Fibroblast of mammary gland (primary cell): Measurements from ENCODE around the gene TRPC6.
A peak's percentile ranks its signal among the peaks of the same experiment; 100 is the strongest.
"Not testable (repeated sequence)": the region's sequence is repeated elsewhere in the genome, so short reads cannot be mapped to it uniquely, and the experiment has no call there.

ENCODE experiments used
- DNase-seq: peaks from one replicate; pipeline ENCODE4 v3.0.0-alpha.2; 2010; ENCODE audit warnings: low read depth
- H3K4me3 ChIP-seq: 2 replicates; pipeline ENCODE4 v1.5.1; 2011; ENCODE audit warnings: low read depth, mild to moderate bottlenecking, low read length, moderate library complexity; ENCODE audit not compliant: control insufficient read depth
- TF ChIP-seq, protein P1 (sequence below): conservative IDR thresholded peaks from 2 replicates; pipeline ENCODE4 v1.5.1; 2011; ENCODE audit warnings: low read depth, low read length, inconsistent platforms; ENCODE audit not compliant: control insufficient read depth, insufficient read depth

The TRPC6 gene

DNA sequence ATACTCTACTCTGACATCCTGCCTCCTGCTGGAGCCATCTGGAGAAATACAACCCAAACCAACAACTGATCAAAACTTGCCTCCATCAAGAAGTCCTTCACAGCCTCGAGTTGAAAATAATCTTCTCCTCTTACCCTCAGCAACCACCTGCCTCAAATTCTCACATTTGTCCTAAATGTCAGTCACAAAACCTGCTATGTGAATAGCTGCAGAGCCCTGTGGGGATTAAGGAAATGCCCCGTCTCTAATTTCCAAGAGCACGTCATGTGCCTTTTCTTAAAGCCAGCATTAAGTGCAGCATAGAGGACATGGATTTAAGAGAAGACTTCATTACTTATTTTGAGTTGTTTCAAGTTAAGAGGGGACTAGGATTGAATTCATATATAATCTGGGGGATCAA, 105.9 kb downstream of the TRPC6 start:
- no peak overlapping the region for H3K4me3 ChIP-seq
- no peak for DNase-seq
- TF ChIP-seq, protein P1, sequence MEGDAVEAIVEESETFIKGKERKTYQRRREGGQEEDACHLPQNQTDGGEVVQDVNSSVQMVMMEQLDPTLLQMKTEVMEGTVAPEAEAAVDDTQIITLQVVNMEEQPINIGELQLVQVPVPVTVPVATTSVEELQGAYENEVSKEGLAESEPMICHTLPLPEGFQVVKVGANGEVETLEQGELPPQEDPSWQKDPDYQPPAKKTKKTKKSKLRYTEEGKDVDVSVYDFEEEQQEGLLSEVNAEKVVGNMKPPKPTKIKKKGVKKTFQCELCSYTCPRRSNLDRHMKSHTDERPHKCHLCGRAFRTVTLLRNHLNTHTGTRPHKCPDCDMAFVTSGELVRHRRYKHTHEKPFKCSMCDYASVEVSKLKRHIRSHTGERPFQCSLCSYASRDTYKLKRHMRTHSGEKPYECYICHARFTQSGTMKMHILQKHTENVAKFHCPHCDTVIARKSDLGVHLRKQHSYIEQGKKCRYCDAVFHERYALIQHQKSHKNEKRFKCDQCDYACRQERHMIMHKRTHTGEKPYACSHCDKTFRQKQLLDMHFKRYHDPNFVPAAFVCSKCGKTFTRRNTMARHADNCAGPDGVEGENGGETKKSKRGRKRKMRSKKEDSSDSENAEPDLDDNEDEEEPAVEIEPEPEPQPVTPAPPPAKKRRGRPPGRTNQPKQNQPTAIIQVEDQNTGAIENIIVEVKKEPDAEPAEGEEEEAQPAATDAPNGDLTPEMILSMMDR = no peak

DNA sequence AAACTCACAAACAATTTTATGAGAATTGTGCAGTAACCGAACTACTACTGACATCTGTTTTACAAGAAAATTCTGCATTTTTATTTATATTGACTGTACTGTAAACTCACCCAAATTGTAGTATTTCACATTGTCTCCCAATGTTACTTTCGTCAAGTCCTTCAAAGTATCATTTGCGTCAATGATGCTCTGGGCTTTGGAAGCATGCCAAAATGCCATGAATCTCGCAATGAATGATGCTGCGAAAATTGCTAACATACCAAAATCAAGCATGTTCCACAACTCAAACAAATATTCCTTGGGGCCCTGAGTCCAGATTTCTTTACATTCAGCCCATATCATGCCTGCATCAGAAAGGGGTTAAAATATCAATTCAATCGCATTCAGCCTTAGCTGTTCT, 107.6 kb downstream of the TRPC6 start:
- no peak overlapping the region for H3K4me3 ChIP-seq
- no peak for DNase-seq
- TF ChIP-seq, protein P1 = no peak

DNA sequence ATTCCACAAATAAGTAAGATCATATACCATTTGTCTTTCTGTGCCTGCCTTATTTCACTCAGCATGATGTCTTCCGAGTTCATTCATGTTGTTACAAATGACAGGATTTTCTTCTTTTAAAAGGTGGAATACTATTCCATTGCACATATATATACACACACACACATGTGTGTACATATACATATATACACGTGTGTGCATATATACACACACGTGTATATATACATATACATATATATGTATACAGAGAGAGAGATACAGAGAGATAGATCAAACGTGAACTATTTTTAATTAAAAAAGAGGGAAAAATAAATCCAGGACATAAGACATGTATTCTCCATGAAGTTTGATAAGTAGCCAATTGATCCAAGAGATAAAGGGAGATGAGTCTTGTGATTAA, 108.1 kb downstream of the TRPC6 start:
- no peak overlapping the region for H3K4me3 ChIP-seq
- TF ChIP-seq, protein P1 = no peak
- no peak for DNase-seq

DNA sequence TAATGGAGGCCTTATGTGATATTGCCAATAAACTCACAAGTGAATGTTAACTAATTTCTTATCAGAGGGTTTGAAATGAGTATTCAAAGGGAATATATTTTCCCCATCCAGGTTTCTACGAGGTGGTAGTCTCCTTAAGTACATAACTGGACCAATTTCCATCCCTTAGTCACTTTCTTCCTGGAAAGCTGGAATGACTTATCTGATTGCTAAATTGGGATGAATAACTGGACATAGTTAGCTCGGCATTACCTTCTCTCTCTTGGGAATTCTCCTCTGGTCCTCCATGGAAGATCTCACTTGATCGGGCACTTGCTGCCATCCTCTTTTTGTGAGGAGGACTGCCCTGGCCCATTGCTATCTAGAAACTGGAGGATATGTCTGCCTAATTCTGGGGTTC, 109.1 kb downstream of the TRPC6 start:
- DNase-seq = peak; percentile 57

DNA sequence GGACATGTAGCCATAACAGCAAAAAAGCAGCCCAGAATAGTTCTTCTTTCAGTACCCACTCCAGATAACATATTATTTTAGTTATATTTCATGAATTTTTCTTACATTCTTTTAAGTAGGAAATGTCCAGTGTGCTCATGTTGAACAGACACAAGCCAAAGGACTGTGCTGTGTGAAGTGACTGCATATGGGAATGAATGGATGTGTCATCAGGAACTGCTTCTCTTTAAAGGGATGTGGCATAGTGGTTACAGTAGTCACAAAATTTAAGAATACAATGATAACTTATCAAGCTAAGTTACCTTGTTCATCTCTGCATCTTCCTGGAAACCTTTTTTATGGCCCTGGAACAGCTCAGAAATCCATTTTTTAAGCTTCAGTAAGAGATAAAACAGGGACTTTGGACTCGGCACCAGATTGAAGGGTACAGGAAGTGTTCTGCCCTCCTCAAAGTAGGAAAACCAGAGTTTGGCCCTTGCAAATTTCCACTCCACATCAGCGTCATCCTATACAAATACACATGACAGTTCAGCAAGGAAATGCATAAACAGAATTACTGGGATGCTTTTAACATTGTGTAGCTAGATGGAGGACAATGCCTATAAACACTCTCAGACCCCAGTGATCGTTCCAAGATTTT, 112.8 kb downstream of the TRPC6 start:
- no peak overlapping the region for H3K4me3 ChIP-seq
- DNase-seq = peak; percentile 30
- TF ChIP-seq, protein P1 = no peak

More for the DNA sequence above, 109.1 kb downstream of the TRPC6 start:
- TF ChIP-seq, protein P1 = no peak
- H3K4me3 ChIP-seq = no peak overlapping the region

DNA sequence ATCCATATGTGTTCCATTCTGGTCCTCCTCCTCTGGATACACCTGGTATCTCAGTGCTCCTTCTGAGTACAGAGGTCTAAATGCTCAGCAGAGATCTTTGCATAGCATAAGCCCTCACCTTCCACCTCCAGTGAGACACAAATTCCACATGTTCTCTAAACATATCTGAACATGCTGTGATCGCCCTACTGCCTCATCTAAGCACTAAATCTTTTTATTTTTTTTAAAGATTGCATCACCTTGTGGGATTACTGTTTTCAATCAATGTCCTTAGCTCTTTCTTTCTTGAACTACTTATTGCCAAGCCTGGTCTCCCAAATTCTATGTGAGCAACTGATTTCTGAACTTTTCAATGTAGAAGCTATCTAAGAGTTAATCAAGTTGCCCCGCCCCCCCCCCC, 113.4 kb downstream of the TRPC6 start:
- TF ChIP-seq, protein P1 = no peak
- no peak overlapping the region for H3K4me3 ChIP-seq
- DNase-seq = peak; percentile 21

DNA sequence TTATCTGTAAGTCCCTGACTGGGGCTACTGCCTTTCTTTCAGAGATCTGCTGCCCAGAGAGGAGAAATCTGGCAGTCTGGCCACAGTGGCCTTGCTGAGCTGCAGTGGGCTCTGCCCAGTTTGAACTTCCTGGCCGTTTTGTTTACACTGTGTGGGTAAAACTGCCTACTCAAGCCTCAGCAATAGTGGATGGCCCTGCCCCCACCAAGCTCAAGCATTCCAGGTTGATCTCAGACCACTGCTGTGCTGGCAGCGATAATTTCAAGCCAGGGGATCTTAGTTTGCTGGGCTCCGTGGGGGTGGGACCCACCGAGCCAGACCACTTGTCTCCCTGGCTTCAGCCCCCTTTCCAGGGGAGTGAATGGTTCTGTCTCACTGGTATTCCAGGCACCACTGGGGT, 117.5 kb downstream of the TRPC6 start:
- DNase-seq = no peak
- H3K4me3 ChIP-seq = no peak overlapping the region
- TF ChIP-seq, protein P1 = no peak

DNA sequence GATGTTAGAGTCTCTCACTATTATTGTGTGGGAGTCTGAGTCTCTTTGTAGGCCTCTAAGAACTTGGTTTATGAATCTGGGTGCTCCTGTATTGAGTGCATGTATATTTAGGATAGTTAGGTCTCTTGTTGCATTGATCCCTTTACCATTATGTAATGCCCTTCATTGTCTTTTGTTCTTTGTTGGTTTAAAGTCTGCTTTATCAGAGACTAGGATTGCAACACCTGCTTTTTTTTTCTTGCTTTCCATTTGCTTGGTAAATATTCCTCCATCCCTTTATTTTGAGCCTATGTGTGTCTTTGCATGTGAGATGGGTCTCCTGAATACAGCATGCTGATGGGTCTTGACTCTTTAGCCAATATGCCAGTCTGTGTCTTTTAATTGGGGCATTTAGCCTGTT, 119.4 kb downstream of the TRPC6 start:
- not testable (repeated sequence) for DNase-seq, H3K4me3 ChIP-seq
